ENCODE data around the gene GIGYF2.
"Not testable (repeated sequence)": the region's sequence is repeated elsewhere in the genome, so short reads cannot be mapped to it uniquely, and the experiment has no call there.

Gene GIGYF2

DNA sequence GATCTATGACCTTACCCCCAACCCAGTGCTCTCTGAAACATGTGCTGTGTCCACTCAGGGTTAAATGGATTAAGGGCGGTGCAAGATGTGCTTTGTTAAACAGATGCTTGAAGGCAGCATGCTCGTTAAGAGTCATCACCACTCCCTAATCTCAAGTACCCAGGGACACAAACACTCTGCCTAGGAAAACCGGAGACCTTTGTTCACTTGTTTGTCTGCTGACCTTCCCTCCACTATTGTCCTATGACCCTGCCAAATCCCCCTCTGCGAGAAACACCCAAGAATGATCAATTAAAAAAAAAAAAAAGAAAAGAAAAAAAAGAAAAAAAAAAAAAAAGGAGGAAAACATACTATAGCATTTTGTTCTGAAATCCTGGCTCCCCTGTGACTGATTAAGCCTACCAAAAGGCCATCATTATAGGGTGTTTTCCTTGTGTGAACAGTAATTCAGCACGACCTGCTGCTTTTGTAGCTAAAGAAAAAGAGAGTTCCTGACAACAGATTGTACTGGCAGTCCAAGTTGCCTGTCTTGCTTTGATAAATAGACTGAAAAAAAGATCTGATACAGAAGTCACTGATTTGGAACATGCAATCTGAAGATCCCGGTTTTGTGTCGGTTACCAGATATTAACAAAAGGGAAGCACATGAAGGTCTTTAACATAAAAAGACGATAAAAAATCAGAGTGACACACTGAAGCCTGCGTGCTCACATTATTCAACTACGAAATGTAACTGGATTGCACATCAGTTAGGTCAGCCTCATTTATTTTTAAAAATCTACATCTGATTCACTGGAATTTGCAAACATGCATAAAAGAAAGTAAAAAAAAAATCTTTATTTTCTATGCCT lies 210.0 kb downstream of the GIGYF2 start:
- peak overlapping the region; percentile 51 for H3K27ac ChIP-seq (ENCODE audit: insufficient read depth, low read depth, low read length, poor library complexity, severe bottlenecking)
- 76 to 81% methylated on average over 6 of the region's 10 CpGs for WGBS, 2 experiments
- not testable (repeated sequence) for H3K36me3 ChIP-seq (ENCODE audit: control insufficient read depth, insufficient read depth, low read length); H3K4me3 ChIP-seq (ENCODE audit: insufficient read depth, low read depth, low read length); H3K4me1 ChIP-seq (ENCODE audit: control insufficient read depth, insufficient read depth, low read length); H3K9me3 ChIP-seq (ENCODE audit: control insufficient read depth, low read length)
- H3K27me3 ChIP-seq (ENCODE audit: control insufficient read depth, insufficient read depth, low read length, poor library complexity, severe bottlenecking): peaks cover 14% of the 10 kb centered on the region

GRCh38 chr2:232907718-232908085 lies 210.6 kb downstream of the GIGYF2 start:
- H3K4me1 ChIP-seq (ENCODE audit: control insufficient read depth, insufficient read depth, low read length); H3K4me3 ChIP-seq (ENCODE audit: insufficient read depth, low read depth, low read length); H3K27ac ChIP-seq (ENCODE audit: insufficient read depth, low read depth, low read length, poor library complexity, severe bottlenecking); H3K36me3 ChIP-seq (ENCODE audit: control insufficient read depth, insufficient read depth, low read length); H3K9me3 ChIP-seq (ENCODE audit: control insufficient read depth, low read length); H3K27me3 ChIP-seq (ENCODE audit: control insufficient read depth, insufficient read depth, low read length, poor library complexity, severe bottlenecking): not testable (repeated sequence)
- WGBS, 2 experiments: 94 to 95% methylated on average over 8 to 9 of the region's 9 CpGs

- 96% methylated on average over 6 of the region's 6 CpGs for WGBS, 2 experiments
- Histone ChIP-seq H3K27ac (ENCODE audit: insufficient read depth, low read depth, low read length, poor library complexity, severe bottlenecking) (no peak overlapping the region), H3K9me3 (ENCODE audit: control insufficient read depth, low read length) (no peaks in the 10 kb centered on the region), H3K27me3 (ENCODE audit: control insufficient read depth, insufficient read depth, low read length, poor library complexity, severe bottlenecking) (no peaks in the 10 kb centered on the region), H3K4me3 (ENCODE audit: insufficient read depth, low read depth, low read length) (no peak overlapping the region), H3K4me1 (ENCODE audit: control insufficient read depth, insufficient read depth, low read length) (no peaks in the 10 kb centered on the region), H3K36me3 (ENCODE audit: control insufficient read depth, insufficient read depth, low read length) (no peaks in the 10 kb centered on the region)
These were observed 211.6 kb downstream of the GIGYF2 start for GRCh38 chr2:232908695-232909094.

Data from ectodermal cell (in vitro differentiated cells).